Keratinocyte (primary cell): ENCODE results near the gene VPS33B.

Experiments used
- EZH2 ChIP-seq: IDR thresholded peaks from one replicate; pipeline ENCODE4 v1.6.1; 2012; ENCODE audit warnings: inconsistent platforms, mild to moderate bottlenecking, low read length, moderate library complexity
- TF ChIP-seq, protein P1 (sequence below), 3 experiments: IDR thresholded peaks in 1 of 3; conservative IDR thresholded peaks in 1 of 3; optimal IDR thresholded peaks in 1 of 3; 2 replicates in 2 of 3; 3 replicates in 1 of 3; pipeline versions ENCODE3 to v1.5.1; 2011; ENCODE audit warnings: low read length in 3 of 3, mild to moderate bottlenecking in 3 of 3, moderate library complexity in 2 of 3, control low read depth in 1 of 3, inconsistent platforms in 1 of 3; ENCODE audit not compliant: insufficient read depth in 2 of 3; ENCODE audit errors: extremely low read depth in 1 of 3

DNA sequence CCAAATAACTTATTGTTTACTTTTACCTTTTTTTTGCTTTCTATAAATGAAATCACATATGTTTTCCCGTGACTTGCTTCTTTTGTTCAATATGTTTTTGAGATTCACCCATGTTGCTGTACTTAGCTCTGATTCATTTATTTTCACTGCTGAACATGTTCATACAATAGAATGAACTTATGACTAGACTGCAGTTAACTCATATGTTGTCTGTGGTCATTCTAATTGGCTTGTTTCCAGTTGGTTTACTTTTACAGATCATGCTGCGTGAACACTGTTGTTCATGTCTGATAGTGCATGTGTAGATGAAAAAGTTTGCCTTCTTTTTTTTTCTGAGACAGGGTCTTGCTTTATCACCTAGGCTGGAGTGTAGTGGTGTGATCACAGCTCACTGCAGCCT, 46.0 kb upstream of the VPS33B start:
- TF ChIP-seq, protein P1, sequence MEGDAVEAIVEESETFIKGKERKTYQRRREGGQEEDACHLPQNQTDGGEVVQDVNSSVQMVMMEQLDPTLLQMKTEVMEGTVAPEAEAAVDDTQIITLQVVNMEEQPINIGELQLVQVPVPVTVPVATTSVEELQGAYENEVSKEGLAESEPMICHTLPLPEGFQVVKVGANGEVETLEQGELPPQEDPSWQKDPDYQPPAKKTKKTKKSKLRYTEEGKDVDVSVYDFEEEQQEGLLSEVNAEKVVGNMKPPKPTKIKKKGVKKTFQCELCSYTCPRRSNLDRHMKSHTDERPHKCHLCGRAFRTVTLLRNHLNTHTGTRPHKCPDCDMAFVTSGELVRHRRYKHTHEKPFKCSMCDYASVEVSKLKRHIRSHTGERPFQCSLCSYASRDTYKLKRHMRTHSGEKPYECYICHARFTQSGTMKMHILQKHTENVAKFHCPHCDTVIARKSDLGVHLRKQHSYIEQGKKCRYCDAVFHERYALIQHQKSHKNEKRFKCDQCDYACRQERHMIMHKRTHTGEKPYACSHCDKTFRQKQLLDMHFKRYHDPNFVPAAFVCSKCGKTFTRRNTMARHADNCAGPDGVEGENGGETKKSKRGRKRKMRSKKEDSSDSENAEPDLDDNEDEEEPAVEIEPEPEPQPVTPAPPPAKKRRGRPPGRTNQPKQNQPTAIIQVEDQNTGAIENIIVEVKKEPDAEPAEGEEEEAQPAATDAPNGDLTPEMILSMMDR (optimal IDR thresholded peaks at IDR 0.05 in 1 of 3, IDR thresholded peaks at IDR 0.05 in 1 of 3, conservative IDR thresholded peaks at IDR 0.05 in 1 of 3; ENCODE audit: extremely low read depth in 1 of 3, insufficient read depth in 2 of 3, low read length in 3 of 3): no peak
- TF ChIP-seq EZH2: no peak
